Measurements from ENCODE around the gene TSPYL6.

DNA sequence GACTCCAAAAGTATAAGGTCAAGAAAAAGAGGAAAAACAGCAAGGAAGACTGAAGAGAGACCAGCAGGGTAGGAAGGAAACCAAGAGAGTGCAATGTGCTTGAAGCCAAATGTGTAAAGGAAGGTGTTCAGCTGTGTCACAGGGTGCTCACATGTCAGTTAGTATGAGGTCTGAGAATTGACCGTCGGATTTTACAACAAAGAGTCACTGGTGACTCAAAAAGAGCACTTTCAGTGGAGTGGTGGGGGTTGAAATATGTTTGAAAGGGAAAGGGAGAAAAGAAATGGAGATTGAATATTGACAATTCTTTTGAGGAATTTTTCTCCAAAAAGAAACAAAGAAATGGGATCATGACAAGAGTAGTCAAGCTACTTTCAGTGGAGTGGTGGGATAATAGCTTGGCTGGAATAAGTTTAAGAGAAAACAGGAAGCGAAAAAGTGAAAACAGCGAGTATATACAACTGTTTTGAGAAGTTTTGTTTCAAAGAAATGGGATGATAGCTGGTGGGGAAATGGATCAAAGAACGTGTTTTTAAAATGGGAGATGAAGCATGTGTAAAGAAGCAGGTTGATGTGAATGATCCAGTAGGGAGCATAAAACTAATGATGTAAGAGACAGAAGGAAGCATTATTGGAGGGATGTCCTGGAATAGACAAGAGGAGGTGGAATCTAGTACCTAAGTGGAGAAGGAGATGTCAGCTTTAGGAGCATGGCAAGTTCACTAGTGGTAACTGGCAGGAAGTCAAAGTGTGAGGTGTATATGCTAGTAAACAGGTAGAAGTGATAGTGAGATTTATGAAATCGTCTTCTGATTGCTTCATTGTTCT, 3.6 kb upstream of the TSPYL6 start:
- TF ChIP-seq, protein P1, sequence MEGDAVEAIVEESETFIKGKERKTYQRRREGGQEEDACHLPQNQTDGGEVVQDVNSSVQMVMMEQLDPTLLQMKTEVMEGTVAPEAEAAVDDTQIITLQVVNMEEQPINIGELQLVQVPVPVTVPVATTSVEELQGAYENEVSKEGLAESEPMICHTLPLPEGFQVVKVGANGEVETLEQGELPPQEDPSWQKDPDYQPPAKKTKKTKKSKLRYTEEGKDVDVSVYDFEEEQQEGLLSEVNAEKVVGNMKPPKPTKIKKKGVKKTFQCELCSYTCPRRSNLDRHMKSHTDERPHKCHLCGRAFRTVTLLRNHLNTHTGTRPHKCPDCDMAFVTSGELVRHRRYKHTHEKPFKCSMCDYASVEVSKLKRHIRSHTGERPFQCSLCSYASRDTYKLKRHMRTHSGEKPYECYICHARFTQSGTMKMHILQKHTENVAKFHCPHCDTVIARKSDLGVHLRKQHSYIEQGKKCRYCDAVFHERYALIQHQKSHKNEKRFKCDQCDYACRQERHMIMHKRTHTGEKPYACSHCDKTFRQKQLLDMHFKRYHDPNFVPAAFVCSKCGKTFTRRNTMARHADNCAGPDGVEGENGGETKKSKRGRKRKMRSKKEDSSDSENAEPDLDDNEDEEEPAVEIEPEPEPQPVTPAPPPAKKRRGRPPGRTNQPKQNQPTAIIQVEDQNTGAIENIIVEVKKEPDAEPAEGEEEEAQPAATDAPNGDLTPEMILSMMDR (conservative IDR thresholded peaks at IDR 0.05; ENCODE audit: low read depth in 2 of 2): no peak
- TF ChIP-seq EZH2 (IDR thresholded peaks at IDR 0.05; ENCODE audit: low read depth, unreplicated experiment) (no peak), EZH2phosphoT487 (IDR thresholded peaks at IDR 0.05; ENCODE audit: unreplicated experiment) (no peak), POLR2AphosphoS5 (IDR thresholded peaks at IDR 0.05; ENCODE audit: low read depth) (no peak), JUNB (IDR thresholded peaks at IDR 0.05; ENCODE audit: unreplicated experiment) (no peak), CREB1 (CRISPR knock-in tag; IDR thresholded peaks at IDR 0.05; ENCODE audit: low read depth) (no peak), STAT1 (IDR thresholded peaks at IDR 0.05; ENCODE audit: unreplicated experiment) (no peak), ZNF331 (CRISPR knock-in tag; IDR thresholded peaks at IDR 0.05; ENCODE audit: low read depth) (no peak), ZNF114 (CRISPR knock-in tag; IDR thresholded peaks at IDR 0.05) (no peak)
- TF ChIP-seq, protein P2, sequence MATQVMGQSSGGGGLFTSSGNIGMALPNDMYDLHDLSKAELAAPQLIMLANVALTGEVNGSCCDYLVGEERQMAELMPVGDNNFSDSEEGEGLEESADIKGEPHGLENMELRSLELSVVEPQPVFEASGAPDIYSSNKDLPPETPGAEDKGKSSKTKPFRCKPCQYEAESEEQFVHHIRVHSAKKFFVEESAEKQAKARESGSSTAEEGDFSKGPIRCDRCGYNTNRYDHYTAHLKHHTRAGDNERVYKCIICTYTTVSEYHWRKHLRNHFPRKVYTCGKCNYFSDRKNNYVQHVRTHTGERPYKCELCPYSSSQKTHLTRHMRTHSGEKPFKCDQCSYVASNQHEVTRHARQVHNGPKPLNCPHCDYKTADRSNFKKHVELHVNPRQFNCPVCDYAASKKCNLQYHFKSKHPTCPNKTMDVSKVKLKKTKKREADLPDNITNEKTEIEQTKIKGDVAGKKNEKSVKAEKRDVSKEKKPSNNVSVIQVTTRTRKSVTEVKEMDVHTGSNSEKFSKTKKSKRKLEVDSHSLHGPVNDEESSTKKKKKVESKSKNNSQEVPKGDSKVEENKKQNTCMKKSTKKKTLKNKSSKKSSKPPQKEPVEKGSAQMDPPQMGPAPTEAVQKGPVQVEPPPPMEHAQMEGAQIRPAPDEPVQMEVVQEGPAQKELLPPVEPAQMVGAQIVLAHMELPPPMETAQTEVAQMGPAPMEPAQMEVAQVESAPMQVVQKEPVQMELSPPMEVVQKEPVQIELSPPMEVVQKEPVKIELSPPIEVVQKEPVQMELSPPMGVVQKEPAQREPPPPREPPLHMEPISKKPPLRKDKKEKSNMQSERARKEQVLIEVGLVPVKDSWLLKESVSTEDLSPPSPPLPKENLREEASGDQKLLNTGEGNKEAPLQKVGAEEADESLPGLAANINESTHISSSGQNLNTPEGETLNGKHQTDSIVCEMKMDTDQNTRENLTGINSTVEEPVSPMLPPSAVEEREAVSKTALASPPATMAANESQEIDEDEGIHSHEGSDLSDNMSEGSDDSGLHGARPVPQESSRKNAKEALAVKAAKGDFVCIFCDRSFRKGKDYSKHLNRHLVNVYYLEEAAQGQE (IDR thresholded peaks at IDR 0.05; ENCODE audit: unreplicated experiment): no peak
- TF ChIP-seq, protein P3, sequence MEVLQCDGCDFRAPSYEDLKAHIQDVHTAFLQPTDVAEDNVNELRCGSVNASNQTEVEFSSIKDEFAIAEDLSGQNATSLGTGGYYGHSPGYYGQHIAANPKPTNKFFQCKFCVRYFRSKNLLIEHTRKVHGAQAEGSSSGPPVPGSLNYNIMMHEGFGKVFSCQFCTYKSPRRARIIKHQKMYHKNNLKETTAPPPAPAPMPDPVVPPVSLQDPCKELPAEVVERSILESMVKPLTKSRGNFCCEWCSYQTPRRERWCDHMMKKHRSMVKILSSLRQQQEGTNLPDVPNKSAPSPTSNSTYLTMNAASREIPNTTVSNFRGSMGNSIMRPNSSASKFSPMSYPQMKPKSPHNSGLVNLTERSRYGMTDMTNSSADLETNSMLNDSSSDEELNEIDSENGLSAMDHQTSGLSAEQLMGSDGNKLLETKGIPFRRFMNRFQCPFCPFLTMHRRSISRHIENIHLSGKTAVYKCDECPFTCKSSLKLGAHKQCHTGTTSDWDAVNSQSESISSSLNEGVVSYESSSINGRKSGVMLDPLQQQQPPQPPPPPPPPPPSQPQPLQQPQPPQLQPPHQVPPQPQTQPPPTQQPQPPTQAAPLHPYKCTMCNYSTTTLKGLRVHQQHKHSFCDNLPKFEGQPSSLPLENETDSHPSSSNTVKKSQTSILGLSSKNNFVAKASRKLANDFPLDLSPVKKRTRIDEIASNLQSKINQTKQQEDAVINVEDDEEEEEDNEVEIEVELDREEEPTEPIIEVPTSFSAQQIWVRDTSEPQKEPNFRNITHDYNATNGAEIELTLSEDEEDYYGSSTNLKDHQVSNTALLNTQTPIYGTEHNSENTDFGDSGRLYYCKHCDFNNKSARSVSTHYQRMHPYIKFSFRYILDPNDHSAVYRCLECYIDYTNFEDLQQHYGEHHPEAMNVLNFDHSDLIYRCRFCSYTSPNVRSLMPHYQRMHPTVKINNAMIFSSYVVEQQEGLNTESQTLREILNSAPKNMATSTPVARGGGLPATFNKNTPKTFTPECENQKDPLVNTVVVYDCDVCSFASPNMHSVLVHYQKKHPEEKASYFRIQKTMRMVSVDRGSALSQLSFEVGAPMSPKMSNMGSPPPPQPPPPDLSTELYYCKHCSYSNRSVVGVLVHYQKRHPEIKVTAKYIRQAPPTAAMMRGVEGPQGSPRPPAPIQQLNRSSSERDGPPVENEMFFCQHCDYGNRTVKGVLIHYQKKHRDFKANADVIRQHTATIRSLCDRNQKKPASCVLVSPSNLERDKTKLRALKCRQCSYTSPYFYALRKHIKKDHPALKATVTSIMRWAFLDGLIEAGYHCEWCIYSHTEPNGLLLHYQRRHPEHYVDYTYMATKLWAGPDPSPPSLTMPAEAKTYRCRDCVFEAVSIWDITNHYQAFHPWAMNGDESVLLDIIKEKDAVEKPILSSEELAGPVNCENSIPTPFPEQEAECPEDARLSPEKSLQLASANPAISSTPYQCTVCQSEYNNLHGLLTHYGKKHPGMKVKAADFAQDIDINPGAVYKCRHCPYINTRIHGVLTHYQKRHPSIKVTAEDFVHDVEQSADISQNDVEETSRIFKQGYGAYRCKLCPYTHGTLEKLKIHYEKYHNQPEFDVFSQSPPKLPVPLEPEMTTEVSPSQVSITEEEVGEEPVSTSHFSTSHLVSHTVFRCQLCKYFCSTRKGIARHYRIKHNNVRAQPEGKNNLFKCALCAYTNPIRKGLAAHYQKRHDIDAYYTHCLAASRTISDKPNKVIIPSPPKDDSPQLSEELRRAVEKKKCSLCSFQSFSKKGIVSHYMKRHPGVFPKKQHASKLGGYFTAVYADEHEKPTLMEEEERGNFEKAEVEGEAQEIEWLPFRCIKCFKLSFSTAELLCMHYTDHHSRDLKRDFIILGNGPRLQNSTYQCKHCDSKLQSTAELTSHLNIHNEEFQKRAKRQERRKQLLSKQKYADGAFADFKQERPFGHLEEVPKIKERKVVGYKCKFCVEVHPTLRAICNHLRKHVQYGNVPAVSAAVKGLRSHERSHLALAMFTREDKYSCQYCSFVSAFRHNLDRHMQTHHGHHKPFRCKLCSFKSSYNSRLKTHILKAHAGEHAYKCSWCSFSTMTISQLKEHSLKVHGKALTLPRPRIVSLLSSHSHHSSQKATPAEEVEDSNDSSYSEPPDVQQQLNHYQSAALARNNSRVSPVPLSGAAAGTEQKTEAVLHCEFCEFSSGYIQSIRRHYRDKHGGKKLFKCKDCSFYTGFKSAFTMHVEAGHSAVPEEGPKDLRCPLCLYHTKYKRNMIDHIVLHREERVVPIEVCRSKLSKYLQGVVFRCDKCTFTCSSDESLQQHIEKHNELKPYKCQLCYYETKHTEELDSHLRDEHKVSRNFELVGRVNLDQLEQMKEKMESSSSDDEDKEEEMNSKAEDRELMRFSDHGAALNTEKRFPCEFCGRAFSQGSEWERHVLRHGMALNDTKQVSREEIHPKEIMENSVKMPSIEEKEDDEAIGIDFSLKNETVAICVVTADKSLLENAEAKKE (CRISPR knock-in tag; IDR thresholded peaks at IDR 0.05): no peak
- TF ChIP-seq, protein P4, sequence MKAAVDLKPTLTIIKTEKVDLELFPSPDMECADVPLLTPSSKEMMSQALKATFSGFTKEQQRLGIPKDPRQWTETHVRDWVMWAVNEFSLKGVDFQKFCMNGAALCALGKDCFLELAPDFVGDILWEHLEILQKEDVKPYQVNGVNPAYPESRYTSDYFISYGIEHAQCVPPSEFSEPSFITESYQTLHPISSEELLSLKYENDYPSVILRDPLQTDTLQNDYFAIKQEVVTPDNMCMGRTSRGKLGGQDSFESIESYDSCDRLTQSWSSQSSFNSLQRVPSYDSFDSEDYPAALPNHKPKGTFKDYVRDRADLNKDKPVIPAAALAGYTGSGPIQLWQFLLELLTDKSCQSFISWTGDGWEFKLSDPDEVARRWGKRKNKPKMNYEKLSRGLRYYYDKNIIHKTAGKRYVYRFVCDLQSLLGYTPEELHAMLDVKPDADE (IDR thresholded peaks at IDR 0.05): no peak
